Measurements from ENCODE around the gene TMEM150B. TPM values are rescaled to one million over a fixed set of nuclear protein-coding genes. Genes with fewer than 3 reads are reported as not detected.

TMEM150B gene
- total and polyA plus RNA-seq, 2 experiments from 2014 or later, result 0.29 TPM; not detected in 1

- 0 out of 2 replicates have a peak overlapping the region, but pooled peaks have one; percentile 39 for H3K27ac ChIP-seq (ENCODE audit: low read depth)
- peak overlapping the region; percentile 42; the same call in 1 of the 2 replicates for H3K27ac Mint-ChIP-seq
- no peaks in the 10 kb centered on the region for H3K27me3 ChIP-seq (ENCODE audit: insufficient read depth)
- ATAC-seq, result peak; percentile 69
- no peaks in the 10 kb centered on the region for H3K79me2 ChIP-seq (replicated peaks; ENCODE audit: insufficient read depth)
- H3K27me3 Mint-ChIP-seq (ENCODE audit: insufficient read depth, low read depth, poor library complexity), result peaks cover 18% of the 10 kb centered on the region
- H3K9me2 ChIP-seq (ENCODE audit: insufficient read depth), result no peaks in the 10 kb centered on the region
- peak; percentile 92 for DNase-seq (ENCODE audit: low spot score)
- H3K36me3 ChIP-seq (ENCODE audit: insufficient read depth), result peaks cover 11% of the 10 kb centered on the region
- peaks cover 20% of the 10 kb centered on the region for H3K4me1 Mint-ChIP-seq
- TF ChIP-seq ETS1 (IDR thresholded peaks at IDR 0.05), result peak; percentile 94
- TF ChIP-seq ZNF462 (CRISPR knock-in tag; IDR thresholded peaks at IDR 0.05), result no peak
- no peak for TF ChIP-seq NANOG (IDR thresholded peaks at IDR 0.05; ENCODE audit: borderline replicate concordance)
- TF ChIP-seq ZNF331 (CRISPR knock-in tag; IDR thresholded peaks at IDR 0.05; ENCODE audit: low read depth), result no peak
- TF ChIP-seq CREB1 (CRISPR knock-in tag; IDR thresholded peaks at IDR 0.05; ENCODE audit: low read depth), result peak; percentile 58; the same call in 1 of the 2 replicates
- no peak for TF ChIP-seq CTCF (conservative IDR thresholded peaks at IDR 0.05; ENCODE audit: low read depth in 2 of 2)
- no peaks in the 10 kb centered on the region; the same call in 1 of the 2 replicates for H4K20me1 ChIP-seq (replicated peaks; ENCODE audit: insufficient read depth)
- 0 out of 2 replicates have a peak overlapping the region, but pooled peaks have one; percentile 26 for H3K4me2 ChIP-seq
- no peaks in the 10 kb centered on the region; the same call in 2 of the 3 replicates for H3K9me3 Mint-ChIP-seq
- H3K4me1 ChIP-seq (ENCODE audit: insufficient read depth), result peaks cover 10% of the 10 kb centered on the region
- no peak overlapping the region for H2AFZ ChIP-seq
- no peak overlapping the region for H3K4me3 ChIP-seq
- peaks cover 63% of the 10 kb centered on the region for H3K36me3 Mint-ChIP-seq (ENCODE audit: low read depth)
- H3F3A ChIP-seq (replicated peaks; ENCODE audit: low read depth), result peaks cover 20% of the 10 kb centered on the region
- no peak overlapping the region for H3K4me3 Mint-ChIP-seq
Measured at GRCh38 chr19:55304279-55304978, 20.7 kb downstream of the TMEM150B start.

Data from GM23338 (cell line).